ENCODE results near the gene CNDP1. TPM values are rescaled to one million over a fixed set of nuclear protein-coding genes. Genes with fewer than 3 reads are reported as not detected.

Gene CNDP1
- total and polyA plus RNA-seq, 2 donors (not counting 1 experiment from before 2014, with no cell fraction given) = 0.19 to 0.57 TPM

DNA sequence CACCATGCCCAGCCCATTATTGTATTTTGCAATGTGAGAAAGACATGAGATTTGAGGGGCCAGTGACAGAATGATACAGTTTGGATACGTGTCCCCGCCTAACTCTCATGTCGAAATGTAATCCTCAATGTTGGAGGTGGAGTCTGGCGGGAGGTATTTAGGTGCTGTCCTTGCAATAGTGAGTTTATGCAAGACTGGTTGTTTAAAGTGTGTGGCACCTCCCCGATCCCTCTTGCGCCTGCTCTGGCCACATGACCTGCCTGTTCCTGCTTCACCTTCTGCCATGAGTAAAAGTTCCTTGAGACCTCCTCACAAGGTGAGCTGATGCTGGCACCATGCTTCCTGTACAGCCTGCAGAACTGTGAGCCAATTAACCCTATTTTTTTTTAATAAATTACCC lies 16.6 kb downstream of the CNDP1 start:
- TF ChIP-seq EZH2 (IDR thresholded peaks at IDR 0.05; ENCODE audit: borderline replicate concordance, insufficient read depth, low read depth, low read length, poor library complexity, severe bottlenecking) = no peak
- TF ChIP-seq, protein P1, sequence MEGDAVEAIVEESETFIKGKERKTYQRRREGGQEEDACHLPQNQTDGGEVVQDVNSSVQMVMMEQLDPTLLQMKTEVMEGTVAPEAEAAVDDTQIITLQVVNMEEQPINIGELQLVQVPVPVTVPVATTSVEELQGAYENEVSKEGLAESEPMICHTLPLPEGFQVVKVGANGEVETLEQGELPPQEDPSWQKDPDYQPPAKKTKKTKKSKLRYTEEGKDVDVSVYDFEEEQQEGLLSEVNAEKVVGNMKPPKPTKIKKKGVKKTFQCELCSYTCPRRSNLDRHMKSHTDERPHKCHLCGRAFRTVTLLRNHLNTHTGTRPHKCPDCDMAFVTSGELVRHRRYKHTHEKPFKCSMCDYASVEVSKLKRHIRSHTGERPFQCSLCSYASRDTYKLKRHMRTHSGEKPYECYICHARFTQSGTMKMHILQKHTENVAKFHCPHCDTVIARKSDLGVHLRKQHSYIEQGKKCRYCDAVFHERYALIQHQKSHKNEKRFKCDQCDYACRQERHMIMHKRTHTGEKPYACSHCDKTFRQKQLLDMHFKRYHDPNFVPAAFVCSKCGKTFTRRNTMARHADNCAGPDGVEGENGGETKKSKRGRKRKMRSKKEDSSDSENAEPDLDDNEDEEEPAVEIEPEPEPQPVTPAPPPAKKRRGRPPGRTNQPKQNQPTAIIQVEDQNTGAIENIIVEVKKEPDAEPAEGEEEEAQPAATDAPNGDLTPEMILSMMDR (IDR thresholded peaks at IDR 0.05) = no peak
- intact Hi-C loops (cut with micrococcal nuclease) = no loop called here
- POLR2A ChIA-PET = no interaction called here
- Histone ChIP-seq H3K4me3 (ENCODE audit: control extremely low read depth in 1 of 5, extremely low read depth in 1 of 5, insufficient read depth in 1 of 5, low read depth in 2 of 5, low read length in 4 of 5) (no peak overlapping the region), H3K4me2 (replicated peaks; ENCODE audit: low read depth, low read length, poor library complexity, severe bottlenecking) (no peak overlapping the region), H3K27me3 (replicated peaks in 1 of 4; ENCODE audit: control extremely low read depth in 1 of 4, control insufficient read depth in 3 of 4, insufficient read depth in 4 of 4, low read length in 3 of 4) (no peaks in the 10 kb centered on the region), H3K9me3 (ENCODE audit: control extremely low read depth in 1 of 3, control insufficient read depth in 2 of 3, insufficient read depth in 1 of 3, low read length in 2 of 3) (peaks cover 0 to 19% (median 19%) of the 10 kb centered on the region in 3 donors), H3K4me1 (ENCODE audit: control insufficient read depth in 2 of 2, insufficient read depth in 2 of 2, low read length in 2 of 2) (no peaks in the 10 kb centered on the region), H2AFZ (ENCODE audit: insufficient read depth, low read depth, low read length, poor library complexity, severe bottlenecking) (no peak overlapping the region), H3K27ac (ENCODE audit: low read length in 2 of 2) (no peak overlapping the region), H3K36me3 (replicated peaks in 1 of 2; ENCODE audit: control extremely low read depth in 1 of 2, control insufficient read depth in 1 of 2, extremely low read depth in 1 of 2, insufficient read depth in 2 of 2, low read length in 1 of 2) (no peaks in the 10 kb centered on the region), H3K79me2 (ENCODE audit: control insufficient read depth, insufficient read depth, low read length) (no peaks in the 10 kb centered on the region), H4K20me1 (ENCODE audit: control insufficient read depth, insufficient read depth, low read length, poor library complexity, severe bottlenecking) (no peaks in the 10 kb centered on the region), H3K9ac (ENCODE audit: low read length) (no peak overlapping the region)
- DNase-seq (no peak), ATAC-seq (ENCODE audit: low read depth) (no peak)
- H3K4me1 Mint-ChIP-seq = no peaks in the 10 kb centered on the region
- H3K27ac Mint-ChIP-seq = no peak overlapping the region
- no peak overlapping the region for H3K4me3 Mint-ChIP-seq
- H3K27me3 Mint-ChIP-seq = peaks cover 7% of the 10 kb centered on the region
- peaks cover 5% of the 10 kb centered on the region for H3K9me3 Mint-ChIP-seq (ENCODE audit: insufficient read depth)
- CTCF ChIA-PET = interaction anchor here (0.7 to 4.2 kb wide), 14 partner anchors 13 to 437 kb away, joined by 3 to 84 read pairs (median 4); no protein-coding TSS in a partner anchor
- WGBS (ENCODE audit: insufficient coverage) = 95% methylated on average over 6 of the region's 6 CpGs

DNA sequence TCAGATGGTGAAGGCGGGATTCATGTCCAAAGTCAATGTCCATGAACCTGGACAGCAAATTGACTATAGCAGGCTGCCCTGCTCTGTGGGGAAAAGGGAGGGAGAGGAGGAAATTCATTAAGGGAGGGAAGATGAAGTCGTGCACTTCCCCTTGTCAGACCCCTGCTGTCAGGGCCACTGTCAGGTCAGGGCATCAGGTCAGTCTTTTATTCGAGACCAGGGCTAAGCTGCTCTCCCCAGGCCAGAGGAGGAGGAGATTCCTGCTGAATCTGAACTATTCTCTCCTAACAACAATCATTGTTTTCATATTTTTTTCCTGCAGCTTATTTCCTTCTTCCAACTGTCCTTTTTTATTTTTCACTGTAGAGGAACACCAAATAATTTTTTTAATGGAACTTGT lies 17.2 kb downstream of the CNDP1 start:
- no peak overlapping the region for H3K9ac ChIP-seq (ENCODE audit: low read length)
- H2AFZ ChIP-seq (ENCODE audit: insufficient read depth, low read depth, low read length, poor library complexity, severe bottlenecking) = no peak overlapping the region
- ATAC-seq (ENCODE audit: low read depth) (no peak), DNase-seq (no peak)
- H3K9me3 ChIP-seq (ENCODE audit: control extremely low read depth in 1 of 3, control insufficient read depth in 2 of 3, insufficient read depth in 1 of 3, low read length in 2 of 3) = peaks cover 0 to 19% (median 19%) of the 10 kb centered on the region in 3 donors
- TF ChIP-seq EZH2 (IDR thresholded peaks at IDR 0.05; ENCODE audit: borderline replicate concordance, insufficient read depth, low read depth, low read length, poor library complexity, severe bottlenecking) = no peak
- TF ChIP-seq, protein P1 (IDR thresholded peaks at IDR 0.05) = no peak
- H3K27ac ChIP-seq (ENCODE audit: low read length in 2 of 2) = no peak overlapping the region
- H3K4me3 ChIP-seq (ENCODE audit: control extremely low read depth in 1 of 5, extremely low read depth in 1 of 5, insufficient read depth in 1 of 5, low read depth in 2 of 5, low read length in 4 of 5) = no peak overlapping the region
- WGBS (ENCODE audit: insufficient coverage) = 88% methylated on average over 1 of the region's 3 CpGs
- H3K36me3 ChIP-seq (replicated peaks in 1 of 2; ENCODE audit: control extremely low read depth in 1 of 2, control insufficient read depth in 1 of 2, extremely low read depth in 1 of 2, insufficient read depth in 2 of 2, low read length in 1 of 2) = no peaks in the 10 kb centered on the region
- H3K4me2 ChIP-seq (replicated peaks; ENCODE audit: low read depth, low read length, poor library complexity, severe bottlenecking) = no peak overlapping the region
- Mint-ChIP-seq H3K27me3 (peaks cover 12% of the 10 kb centered on the region), H3K9me3 (ENCODE audit: insufficient read depth) (peaks cover 5% of the 10 kb centered on the region), H3K4me3 (no peak overlapping the region), H3K4me1 (no peaks in the 10 kb centered on the region), H3K27ac (no peak overlapping the region)
- POLR2A ChIA-PET = interaction anchor here (0.7 kb wide), 2 partner anchors 174 to 1972 kb away, joined by 3 to 5 read pairs; no protein-coding TSS in a partner anchor
- no peaks in the 10 kb centered on the region for H4K20me1 ChIP-seq (ENCODE audit: control insufficient read depth, insufficient read depth, low read length, poor library complexity, severe bottlenecking)
- no peaks in the 10 kb centered on the region for H3K4me1 ChIP-seq (ENCODE audit: control insufficient read depth in 2 of 2, insufficient read depth in 2 of 2, low read length in 2 of 2)
- H3K27me3 ChIP-seq (replicated peaks in 1 of 4; ENCODE audit: control extremely low read depth in 1 of 4, control insufficient read depth in 3 of 4, insufficient read depth in 4 of 4, low read length in 3 of 4) = no peaks in the 10 kb centered on the region
- intact Hi-C loops (cut with micrococcal nuclease) = no loop called here
- CTCF ChIA-PET = interaction anchor here (0.6 to 4.2 kb wide), 31 partner anchors 8 to 1788 kb away, joined by 3 to 84 read pairs (median 4); no protein-coding TSS in a partner anchor
- no peaks in the 10 kb centered on the region for H3K79me2 ChIP-seq (ENCODE audit: control insufficient read depth, insufficient read depth, low read length)

Measured in B cell (primary cell).